SK-N-SH (cell line): ENCODE measurements around the gene EDN2.

ENCODE experiments used
- CTCF ChIP-seq: fragments of 200-600 bp; sonication (generic); IDR thresholded peaks from 2 replicates; pipeline ENCODE4 v1.6.1; 2017; ENCODE audit warnings: antibody characterized with exemption, mild to moderate bottlenecking, moderate library complexity
- EP300 ChIP-seq, 2 experiments: IDR thresholded peaks; 2 replicates each; pipeline versions ENCODE4 v1.4.0 to v1.6.1; 2012; ENCODE audit warnings: borderline replicate concordance in 1 of 2, low read depth in 1 of 2, low read length in 1 of 2
- NFIC ChIP-seq: IDR thresholded peaks from 2 replicates; pipeline ENCODE4 v1.4.0; 2012; ENCODE audit warnings: borderline replicate concordance
- RAD21 ChIP-seq: IDR thresholded peaks from 2 replicates; pipeline ENCODE4 v1.6.1; 2012; ENCODE audit warnings: mild to moderate bottlenecking, low read length

GRCh38 chr1:41530411-41530810 lies 45.9 kb upstream of the EDN2 start:
- TF ChIP-seq NFIC (no peak), CTCF (no peak), EP300 (IDR thresholded peaks at IDR 0.05; ENCODE audit: borderline replicate concordance in 1 of 2, low read depth in 1 of 2, low read length in 1 of 2) (no peak), RAD21 (no peak)
